Motor neuron (in vitro differentiated cells): ENCODE measurements around the gene ADD1. TPM values are rescaled to one million over a fixed set of nuclear protein-coding genes. Genes with fewer than 3 reads are reported as not detected.
A peak's percentile ranks its signal among the peaks of the same experiment; 100 is the strongest.

Experiments used
- ATAC-seq, 8 experiments: fragments of 200-7000 bp; cut with Tn5 transposase; replicated peaks in 6 of 8; 2 replicates each; pipeline ENCODE4 v1.8.0; 2021; ENCODE audit warnings: mild to moderate bottlenecking in 8 of 8, moderate library complexity in 8 of 8
- H3K27ac ChIP-seq, 2 donors: fragments of 250-450 bp; sonication (Bioruptor Pico); 2 replicates each; pipeline ENCODE4 v1.9.0; 2021; ENCODE audit warnings: antibody characterized with exemption in 2 of 2, mild to moderate bottlenecking in 2 of 2, moderate library complexity in 1 of 2
- H3K4me1 ChIP-seq, 2 donors: fragments of 250-450 bp; sonication (Bioruptor Pico); replicated peaks in 1 of 2; 2 replicates each; pipeline ENCODE4 v1.6.1; 2021; ENCODE audit warnings: antibody characterized with exemption in 2 of 2, mild to moderate bottlenecking in 2 of 2, moderate library complexity in 1 of 2
- H3K4me3 ChIP-seq, 5 donors: fragments of 250-450 bp; sonication (Bioruptor Pico); 2 replicates each; pipeline ENCODE4 v1.9.0; 2021; ENCODE audit warnings: antibody characterized with exemption in 5 of 5, mild to moderate bottlenecking in 5 of 5, moderate library complexity in 4 of 5
- WGBS, 10 experiments: fragments of 450-650 bp; shearing (Covaris generic); methylation state at CpG; one replicate each; pipeline ENCODE4 v1.0.0; 2022; 5-methylcytosine and 5-hydroxymethylcytosine counted together
- in situ Hi-C, 9 experiments: fragments of 400-800 bp; cut with MboI; loops; one replicate each; pipeline ENCODE4 v1.15.0; 2021; ENCODE audit warnings: low sequenced_read_pairs in 9 of 9, low pct_unique_long_range_greater_than_20kb in 2 of 9; ENCODE audit not compliant: unreplicated experiment in 9 of 9
- total RNA-seq, 8 experiments: library from RNA; unstranded; fragments of 300-600 nt; gene quantifications; 2 replicates each; pipeline versions ENCODE4 v1.2.3 to v1.2.4, GENCODE V29; 2022

The ADD1 gene
- total RNA-seq, 8 experiments from 2014 or later, result 104 to 214 (median 136) TPM

DNA sequence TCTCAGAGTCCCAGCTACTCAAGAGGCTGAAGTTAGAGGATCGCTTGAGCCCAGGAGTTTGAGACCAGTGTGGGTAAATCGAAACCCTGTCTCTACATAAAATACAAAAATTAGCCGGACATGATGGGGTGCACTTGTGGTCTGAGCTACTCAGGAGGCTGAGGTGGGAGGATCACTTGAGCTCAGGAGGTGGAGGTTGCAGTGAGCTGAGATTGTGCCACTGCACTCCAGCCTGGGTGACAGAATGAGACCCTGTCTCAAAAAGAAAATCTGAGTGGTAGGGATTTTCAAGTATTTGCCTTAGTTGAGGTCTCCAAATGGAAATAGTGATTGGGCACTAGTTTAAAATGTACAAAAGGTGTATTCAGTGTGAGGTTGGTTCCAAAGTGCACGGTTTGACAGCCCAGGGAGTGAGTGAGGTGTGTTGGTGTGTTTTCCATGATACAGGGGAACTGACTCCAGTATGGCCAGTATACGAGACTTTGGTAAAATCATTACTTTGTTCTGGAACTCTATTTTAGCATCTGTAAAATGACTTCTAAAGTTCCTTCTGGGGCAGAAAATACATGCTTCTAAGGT, 13.8 kb downstream of the ADD1 start:
- no peak overlapping the region for H3K4me3 ChIP-seq
- 92 to 100% (median 100%) methylated on average over 1 to 5 of the region's 5 CpGs for WGBS, 10 experiments
- in situ Hi-C loops, result no loop called here
- peaks cover 5 to 9% of the 10 kb centered on the region in 2 donors for H3K4me1 ChIP-seq
- no peak overlapping the region for H3K27ac ChIP-seq
- ATAC-seq, result no peak

DNA sequence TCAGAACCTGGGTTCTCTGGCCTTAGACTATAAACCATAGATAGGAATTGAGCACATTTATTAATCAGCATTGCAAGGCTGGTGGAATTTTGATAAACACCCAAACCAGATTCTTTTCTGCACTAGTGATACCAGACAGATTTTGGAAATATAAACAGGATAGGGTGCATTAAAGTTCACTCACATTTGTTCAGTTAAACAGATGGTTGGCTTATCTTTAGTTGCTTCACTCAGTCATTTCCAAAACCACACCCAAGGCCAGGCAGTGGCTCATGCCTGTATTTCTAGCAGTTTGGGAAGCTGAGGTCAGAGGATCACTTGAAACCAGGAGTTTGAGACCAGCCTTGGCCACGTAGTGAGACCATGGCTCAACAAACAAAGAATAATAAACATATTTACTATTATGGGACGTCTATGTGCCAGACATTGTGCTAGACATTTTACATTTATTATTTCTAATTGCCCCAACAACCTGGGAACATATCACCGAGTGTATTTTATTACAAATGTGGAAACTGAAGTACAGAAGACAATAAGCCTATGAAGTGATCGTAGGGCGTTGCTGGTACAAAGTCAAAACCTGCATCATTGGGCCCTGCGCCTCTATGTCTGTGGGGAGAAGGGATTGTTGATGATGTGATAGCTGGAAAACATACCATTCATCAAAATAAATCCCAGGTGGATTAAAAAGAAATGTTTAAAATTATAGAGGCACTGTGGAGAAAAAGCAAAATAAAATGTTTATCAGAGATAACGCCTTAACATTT, 15.0 kb downstream of the ADD1 start:
- H3K4me1 ChIP-seq, result peaks cover 12% of the 10 kb centered on the region in 2 donors

DNA sequence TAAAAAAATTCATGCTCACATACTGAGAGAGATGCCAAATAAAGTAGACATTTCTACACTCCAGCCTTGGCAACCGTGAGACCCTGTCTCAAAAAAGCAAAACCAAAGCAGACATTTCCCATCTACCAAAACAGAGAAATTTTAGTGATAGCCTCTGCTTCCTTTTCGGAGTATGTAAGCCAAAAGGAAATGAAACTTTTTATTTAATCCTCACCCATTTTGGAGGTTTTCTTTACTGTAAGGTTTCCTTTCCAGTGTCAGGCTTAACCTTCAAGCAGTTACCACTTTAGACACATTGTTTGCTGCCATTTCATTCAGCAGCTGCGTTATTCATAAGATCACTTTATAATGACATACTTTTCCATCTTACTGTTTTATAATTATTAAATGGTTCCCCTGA, 15.9 kb downstream of the ADD1 start:
- in situ Hi-C loops, result no loop called here
- 54 to 98% (median 88%) methylated on average over 1 to 3 of the region's 3 CpGs; no CpG with 5 or more reads in 2 of the 10 experiments for WGBS, 10 experiments
- Histone ChIP-seq H3K4me1 (peaks cover 12% of the 10 kb centered on the region in 2 donors), H3K4me3 (no peak overlapping the region), H3K27ac (no peak overlapping the region)
- ATAC-seq, result no peak

More for the DNA sequence above, 15.0 kb downstream of the ADD1 start:
- WGBS, 10 experiments, result 73 to 100% (median 85%) methylated on average over 1 to 6 of the region's 7 CpGs
- peak in 3 of 8 experiments; percentile 13 to 57 (median 41) for ATAC-seq
- Histone ChIP-seq H3K4me3 (no peak overlapping the region), H3K27ac (no peak overlapping the region)
- in situ Hi-C loops, result no loop called here

DNA sequence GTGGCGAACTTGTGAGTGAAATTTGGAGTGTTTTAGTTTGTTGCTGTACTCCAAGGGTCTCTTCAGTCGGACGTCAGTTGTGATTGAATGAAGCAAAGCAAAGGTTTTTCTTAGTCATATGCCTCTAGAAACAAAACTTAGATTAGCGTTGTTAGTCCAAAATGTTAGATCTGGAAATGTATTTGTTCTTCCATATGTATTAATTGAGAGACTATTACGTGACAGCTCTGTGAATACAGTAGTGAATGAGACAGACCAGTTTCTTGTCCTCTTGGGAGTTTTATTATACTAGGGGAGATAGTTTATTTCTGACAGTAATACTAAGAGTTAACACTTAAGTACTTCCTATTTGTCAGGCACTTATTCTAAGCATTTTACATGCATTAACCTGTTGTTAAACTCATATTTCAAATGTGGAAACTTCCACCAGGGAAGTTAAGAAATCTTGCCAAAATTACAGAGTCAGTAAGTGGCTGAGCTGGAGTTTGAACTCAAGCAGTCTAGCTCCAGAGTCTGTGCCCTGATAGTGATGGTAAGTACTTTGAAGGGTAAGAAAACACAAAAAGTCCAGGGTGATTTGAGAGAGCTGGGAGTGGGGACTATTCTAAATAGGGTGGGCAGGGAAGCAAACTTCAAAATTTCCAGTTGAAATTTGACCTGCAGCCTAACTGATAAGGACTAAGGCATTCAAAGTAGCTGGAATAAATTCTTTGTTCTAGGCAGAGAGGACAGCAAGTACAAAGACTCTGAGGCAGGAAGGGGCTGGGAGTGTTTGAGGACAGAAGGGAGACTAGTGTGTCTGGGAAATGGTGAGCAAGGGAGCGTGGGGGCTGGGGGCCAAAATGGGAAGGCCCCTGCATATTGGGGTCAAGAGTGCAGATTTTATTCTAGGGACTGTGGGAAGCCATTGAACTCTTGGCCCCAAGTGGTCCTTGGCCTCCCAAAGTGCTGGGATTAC, 17.0 kb downstream of the ADD1 start:
- WGBS, 10 experiments, result 66 to 100% (median 82%) methylated on average over 1 to 6 of the region's 6 CpGs; no CpG with 5 or more reads in 2 of the 10 experiments
- no peak overlapping the region for H3K4me3 ChIP-seq
- in situ Hi-C loops, result no loop called here
- H3K4me1 ChIP-seq, result peaks cover 12% of the 10 kb centered on the region in 2 donors
- peak in 3 of 8 experiments; percentile 19 to 55 (median 53) for ATAC-seq
- no peak overlapping the region for H3K27ac ChIP-seq

DNA sequence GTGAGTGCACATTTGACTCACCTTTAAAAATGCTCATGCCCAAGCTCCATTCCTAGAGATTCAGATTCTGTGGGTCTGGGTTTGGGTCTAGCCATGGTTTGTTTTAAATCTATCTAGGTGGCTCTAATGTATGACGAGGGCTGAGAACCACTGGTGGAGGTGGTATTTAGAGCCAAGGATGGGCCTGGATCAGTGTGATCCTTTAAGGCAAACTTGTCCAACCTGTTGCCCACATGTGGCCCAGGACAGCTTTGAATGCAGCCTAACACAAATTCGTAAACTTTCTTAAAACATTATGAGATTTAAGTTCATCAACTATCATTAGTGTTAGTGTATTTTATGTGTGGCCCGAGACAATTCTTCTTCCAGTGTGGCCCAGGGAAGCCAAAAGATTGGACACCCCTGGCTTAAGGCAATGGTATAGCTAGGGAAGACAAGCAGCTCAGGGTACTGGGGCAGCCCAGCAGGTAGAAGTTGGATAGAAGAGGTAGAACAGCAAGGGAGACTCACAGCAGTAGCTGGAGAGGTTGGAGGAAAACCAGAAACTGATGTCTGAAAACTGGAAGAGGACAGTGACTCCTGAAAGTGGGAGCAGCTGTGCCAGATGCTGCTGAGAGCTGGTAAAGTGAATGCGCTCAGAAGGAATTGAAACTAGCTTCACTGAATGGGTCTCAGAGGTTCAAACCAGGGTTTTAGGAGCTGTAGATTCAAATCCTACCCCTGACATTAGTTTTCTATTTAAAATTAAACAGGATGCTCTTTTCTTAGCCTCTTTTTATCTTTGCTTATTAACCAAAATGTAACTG, 18.2 kb downstream of the ADD1 start:
- peaks cover 12% of the 10 kb centered on the region in 2 donors for H3K4me1 ChIP-seq

DNA sequence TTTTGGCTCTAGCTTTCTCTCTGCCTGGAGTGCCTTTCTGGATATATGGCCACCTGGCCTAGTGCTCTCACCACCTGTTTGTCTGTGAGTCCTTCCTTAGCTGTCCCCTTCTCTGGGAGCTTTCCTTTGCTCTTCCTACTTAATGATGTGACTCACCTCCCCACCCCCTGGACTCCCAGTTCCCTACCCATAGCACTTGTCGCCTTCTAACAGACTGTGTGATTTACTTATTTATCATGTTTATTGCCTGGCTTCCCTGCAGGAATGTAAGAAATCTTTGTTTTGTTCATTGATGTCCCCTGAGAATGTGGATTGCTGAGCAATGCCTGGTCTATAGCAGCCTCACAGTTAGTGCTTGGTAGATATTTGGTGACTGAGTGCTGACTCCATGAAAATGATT, 18.9 kb downstream of the ADD1 start:
- in situ Hi-C loops, result no loop called here
- Histone ChIP-seq H3K27ac (no peak overlapping the region), H3K4me3 (no peak overlapping the region), H3K4me1 (peaks cover 15 to 16% of the 10 kb centered on the region in 2 donors)
- peak; percentile 42 to 94 (median 90) for ATAC-seq
- WGBS, 10 experiments, result 0 to 38% (median 17%) methylated on average over 1 of the region's 1 CpG; no CpG with 5 or more reads in 7 of the 10 experiments

More for the DNA sequence above, 18.2 kb downstream of the ADD1 start:
- 26 to 100% (median 80%) methylated on average over 1 to 4 of the region's 4 CpGs; no CpG with 5 or more reads in 2 of the 10 experiments for WGBS, 10 experiments
- no peak overlapping the region for H3K4me3 ChIP-seq
- in situ Hi-C loops, result no loop called here
- H3K27ac ChIP-seq, result no peak overlapping the region
- ATAC-seq, result peak in 3 of 8 experiments; percentile 11 to 25 (median 19)

DNA sequence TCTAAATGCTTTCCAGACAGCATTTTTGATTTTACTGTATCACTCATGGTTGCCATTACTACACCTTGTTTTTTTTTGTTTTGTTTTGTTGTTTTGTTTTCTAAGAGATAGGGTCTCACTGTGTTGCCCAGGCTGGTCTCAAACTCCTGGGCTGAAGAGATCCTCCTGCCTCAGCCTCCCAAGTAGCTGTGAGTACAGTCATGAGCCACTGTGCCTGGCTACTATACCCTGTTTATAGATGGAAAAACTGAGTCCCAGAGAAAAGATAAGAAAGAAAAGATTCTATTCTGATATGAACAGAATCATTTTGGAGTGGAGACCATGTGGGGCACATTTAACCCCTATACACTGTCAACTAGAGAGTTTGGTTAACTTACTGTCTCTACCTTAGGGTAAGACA, 20.0 kb downstream of the ADD1 start:
- ATAC-seq, result no peak
- H3K4me1 ChIP-seq, result peaks cover 17 to 25% of the 10 kb centered on the region in 2 donors
- in situ Hi-C loops, result no loop called here
- no peak overlapping the region for H3K4me3 ChIP-seq
- no peak overlapping the region for H3K27ac ChIP-seq

DNA sequence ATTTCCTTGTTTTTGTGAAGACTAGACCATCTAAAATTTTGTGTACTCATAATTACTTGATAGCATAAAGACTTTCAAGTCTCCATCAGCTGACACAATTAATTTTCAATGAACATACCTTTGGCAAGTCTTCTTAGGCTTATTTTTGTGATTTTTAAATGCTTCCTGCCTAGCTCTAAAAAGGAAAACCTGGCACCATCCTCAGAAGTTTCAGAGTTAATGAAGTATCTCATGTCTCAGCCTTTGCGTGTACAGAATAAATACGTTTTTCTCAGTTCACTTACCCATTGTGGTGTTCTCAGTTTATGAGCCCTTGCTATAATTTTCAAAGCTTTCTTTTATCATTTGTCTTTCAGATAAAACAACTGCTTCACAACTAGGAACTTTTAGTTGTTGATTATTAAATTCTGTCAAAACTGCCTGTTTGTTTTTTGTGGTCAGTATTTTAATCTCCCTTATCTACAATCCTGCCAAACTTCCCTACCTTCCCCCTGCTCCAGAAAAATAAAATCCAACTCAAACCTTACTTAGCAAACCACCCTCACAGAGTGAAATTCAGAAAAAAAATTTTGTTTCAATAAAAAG, 21.6 kb downstream of the ADD1 start:
- Histone ChIP-seq H3K27ac (no peak overlapping the region), H3K4me3 (no peak overlapping the region), H3K4me1 (peaks cover 25 to 28% of the 10 kb centered on the region in 2 donors)
- no peak for ATAC-seq
- in situ Hi-C loops, result no loop called here
- 30 to 78% (median 64%) methylated on average over 1 to 2 of the region's 2 CpGs for WGBS, 10 experiments

DNA sequence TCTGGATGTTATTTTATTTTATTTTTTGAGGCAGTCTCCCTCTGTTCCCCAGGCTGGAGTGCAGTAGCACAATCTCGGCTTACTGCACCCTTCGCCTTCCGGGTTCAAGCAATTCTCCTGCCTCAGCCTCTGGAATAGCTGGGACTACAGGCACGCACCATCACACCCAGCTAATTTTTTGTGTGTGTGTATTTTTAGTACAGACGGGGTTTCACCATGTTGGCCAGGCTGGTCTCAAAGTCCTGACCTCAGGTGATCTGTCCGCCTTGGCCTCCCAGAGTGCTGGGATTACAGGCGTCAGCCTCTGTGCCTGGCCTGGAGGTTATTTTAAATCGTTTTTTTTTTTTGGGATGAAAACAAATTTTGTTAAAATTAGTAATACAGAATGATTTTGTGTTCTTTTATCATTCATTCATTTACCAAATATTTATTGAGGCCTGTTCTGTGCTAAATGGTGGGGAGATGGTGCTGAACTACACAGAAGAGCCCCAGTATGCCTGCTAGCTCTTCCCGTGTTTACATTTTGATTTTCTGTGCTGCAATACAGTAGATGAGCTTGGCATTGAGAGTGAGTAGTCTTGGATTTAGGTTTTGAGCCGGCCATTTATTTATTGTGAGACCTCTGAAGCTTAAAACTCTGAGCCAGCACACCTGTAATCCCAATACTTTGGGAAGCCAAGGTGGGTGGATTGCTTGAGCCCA, 22.7 kb downstream of the ADD1 start:
- Histone ChIP-seq H3K4me3 (no peak overlapping the region), H3K27ac (no peak overlapping the region), H3K4me1 (peaks cover 26 to 27% of the 10 kb centered on the region in 2 donors)
- WGBS, 10 experiments, result 40 to 100% (median 86%) methylated on average over 1 to 9 of the region's 10 CpGs; no CpG with 5 or more reads in 1 of the 10 experiments
- no peak for ATAC-seq
- in situ Hi-C loops, result no loop called here

DNA sequence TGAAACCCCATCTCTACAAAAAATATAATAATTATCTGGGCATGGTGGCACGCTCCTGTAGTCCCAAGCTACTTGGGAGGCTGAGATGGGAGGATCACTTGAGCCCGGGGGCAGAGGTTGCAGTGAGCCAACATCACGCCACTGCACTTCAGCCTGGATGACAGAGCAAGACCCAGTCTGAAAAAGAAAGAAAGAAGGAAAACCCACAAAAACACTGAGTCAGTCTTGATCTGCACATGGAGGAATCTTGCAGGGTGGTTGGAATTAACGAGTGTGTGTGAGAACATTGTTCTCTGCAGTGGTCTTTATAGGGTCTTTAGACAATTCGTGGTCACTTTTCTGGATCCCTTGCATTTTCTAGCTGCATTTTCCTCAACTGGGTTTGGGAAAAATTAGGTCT, 23.2 kb downstream of the ADD1 start:
- Histone ChIP-seq H3K4me3 (no peak overlapping the region), H3K4me1 (peaks cover 26% of the 10 kb centered on the region in 2 donors), H3K27ac (no peak overlapping the region)
- 80 to 100% (median 100%) methylated on average over 1 to 3 of the region's 5 CpGs; no CpG with 5 or more reads in 5 of the 10 experiments for WGBS, 10 experiments
- in situ Hi-C loops, result no loop called here
- ATAC-seq, result no peak

DNA sequence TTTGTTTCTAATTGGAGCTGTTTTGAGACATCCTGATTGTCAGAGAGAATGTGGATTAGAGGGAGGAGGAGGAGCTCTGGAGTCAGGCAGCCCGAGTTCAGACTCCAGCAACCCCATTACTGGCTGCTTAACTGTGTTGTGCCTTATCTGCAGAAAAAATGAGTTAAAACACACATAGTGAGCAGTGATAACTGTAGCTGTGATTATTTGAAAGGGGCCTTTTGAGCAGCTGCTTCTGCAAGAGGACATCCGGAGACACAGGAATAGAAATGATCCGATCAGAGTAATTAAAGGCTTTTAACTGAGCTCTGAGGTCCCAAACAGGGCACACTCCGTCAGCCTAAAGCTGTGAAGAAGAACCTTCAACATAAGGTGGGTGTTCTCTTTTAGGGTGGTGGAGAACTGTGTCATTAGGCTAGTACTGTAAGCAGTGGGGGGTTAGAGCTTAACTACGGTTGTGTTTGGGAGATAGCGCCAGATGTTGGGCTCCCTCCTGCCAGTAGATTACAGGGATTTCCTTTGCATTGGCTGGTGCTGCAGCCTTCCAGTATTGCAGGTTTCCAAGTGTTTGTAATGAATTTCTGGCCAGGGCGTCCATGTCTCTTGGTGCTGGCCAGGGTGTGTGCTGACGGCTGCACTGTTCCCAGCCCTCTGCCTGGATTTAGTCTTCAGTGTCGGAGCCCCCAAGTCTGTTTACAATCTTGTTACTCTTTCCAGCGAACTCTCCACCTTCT, 24.3 kb downstream of the ADD1 start:
- Histone ChIP-seq H3K27ac (no peak overlapping the region), H3K4me3 (no peak overlapping the region), H3K4me1 (peaks cover 16 to 19% of the 10 kb centered on the region in 2 donors)
- ATAC-seq, result peak in 6 of 8 experiments; percentile 27 to 70 (median 46)
- 7 to 83% (median 52%) methylated on average over 1 to 7 of the region's 10 CpGs for WGBS, 10 experiments
- in situ Hi-C loops, result no loop called here
